DND-41 (cell line): ENCODE data around the gene ZNF521.

Experiments used
- CTCF ChIP-seq: IDR thresholded peaks from 2 replicates; pipeline ENCODE4 v1.5.1; 2012; ENCODE audit warnings: borderline replicate concordance, low read length, moderate library complexity, mild to moderate bottlenecking; ENCODE audit not compliant: poor library complexity, severe bottlenecking; ENCODE audit errors: extremely low read depth
- EZH2 ChIP-seq: IDR thresholded peaks from 3 replicates; pipeline ENCODE4 v1.6.1; 2012; ENCODE audit warnings: borderline replicate concordance, low read depth, mild to moderate bottlenecking, moderate library complexity, low read length, inconsistent platforms; ENCODE audit not compliant: severe bottlenecking

DNA sequence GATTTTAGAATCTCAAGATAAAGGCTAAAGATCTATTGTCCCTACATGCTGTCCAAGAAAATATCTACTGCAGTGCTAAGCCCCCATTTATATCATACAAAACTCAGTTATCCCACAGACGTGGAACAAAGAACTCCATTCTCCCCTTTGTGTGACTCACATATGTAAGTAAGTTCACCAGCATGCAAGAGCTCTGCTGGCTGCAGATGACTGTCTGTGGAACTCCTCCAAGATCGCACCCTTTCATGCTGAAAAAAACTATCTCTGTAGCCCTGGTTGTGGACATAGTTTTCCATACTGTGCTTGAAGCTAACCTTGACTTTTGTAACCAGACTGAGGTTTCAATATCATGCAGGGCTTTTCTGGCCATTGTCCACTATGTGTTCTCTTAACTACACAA is 207.1 kb downstream of the ZNF521 start:
- TF ChIP-seq CTCF (no peak), EZH2 (no peak)
